PFSK-1 (cell line): ENCODE results near the gene CDC26.

Experiments used
- FOXP2 ChIP-seq: optimal IDR thresholded peaks from 2 replicates; pipeline ENCODE3; 2011; ENCODE audit warnings: borderline replicate concordance, control low read depth, inconsistent platforms; ENCODE audit not compliant: insufficient read depth; ENCODE audit errors: extremely low read length, extremely low read depth
- POLR2AphosphoS5 ChIP-seq: IDR thresholded peaks from 2 replicates; pipeline ENCODE4 v1.6.1; 2012; ENCODE audit warnings: low read depth, mild to moderate bottlenecking, control low read depth, low read length, moderate library complexity
- SIN3A ChIP-seq: IDR thresholded peaks from 2 replicates; pipeline ENCODE4 v1.6.1; 2012; ENCODE audit warnings: mild to moderate bottlenecking, low read length, moderate library complexity, borderline replicate concordance; ENCODE audit not compliant: insufficient read depth
- TAF1 ChIP-seq: IDR thresholded peaks from 2 replicates; pipeline ENCODE4 v1.6.1; 2012; ENCODE audit warnings: low read length, control low read depth, borderline replicate concordance; ENCODE audit not compliant: insufficient read depth
- TF ChIP-seq, protein P1 (sequence below), 2 experiments: IDR thresholded peaks; 2 replicates each; pipeline versions ENCODE4 v1.6.1 to v1.8.0; 2011 to 2012; ENCODE audit warnings: low read depth in 2 of 2, low read length in 2 of 2, control low read depth in 1 of 2, inconsistent platforms in 1 of 2, mild to moderate bottlenecking in 1 of 2, moderate library complexity in 1 of 2; ENCODE audit not compliant: insufficient read depth in 1 of 2

The CDC26 gene

DNA sequence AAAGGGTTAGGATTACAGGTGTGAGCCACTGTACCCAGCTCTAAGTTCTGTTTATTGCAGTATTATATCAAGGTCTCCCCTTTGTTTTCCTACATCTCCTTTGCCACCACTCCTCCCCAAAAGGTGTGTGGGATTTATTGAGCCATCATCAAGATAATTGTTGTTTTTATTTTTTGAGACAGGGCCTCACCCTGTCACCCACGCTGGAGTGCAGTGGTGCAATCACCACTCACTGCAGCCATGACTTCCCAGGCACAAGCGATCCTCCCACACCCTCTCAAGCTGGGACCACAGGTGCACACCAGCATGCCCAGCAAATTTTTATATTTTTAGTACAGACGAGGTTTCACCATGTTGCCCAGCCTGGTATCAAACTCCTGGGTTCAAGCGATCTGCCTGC is 29.5 kb downstream of the CDC26 start:
- TF ChIP-seq, protein P1, sequence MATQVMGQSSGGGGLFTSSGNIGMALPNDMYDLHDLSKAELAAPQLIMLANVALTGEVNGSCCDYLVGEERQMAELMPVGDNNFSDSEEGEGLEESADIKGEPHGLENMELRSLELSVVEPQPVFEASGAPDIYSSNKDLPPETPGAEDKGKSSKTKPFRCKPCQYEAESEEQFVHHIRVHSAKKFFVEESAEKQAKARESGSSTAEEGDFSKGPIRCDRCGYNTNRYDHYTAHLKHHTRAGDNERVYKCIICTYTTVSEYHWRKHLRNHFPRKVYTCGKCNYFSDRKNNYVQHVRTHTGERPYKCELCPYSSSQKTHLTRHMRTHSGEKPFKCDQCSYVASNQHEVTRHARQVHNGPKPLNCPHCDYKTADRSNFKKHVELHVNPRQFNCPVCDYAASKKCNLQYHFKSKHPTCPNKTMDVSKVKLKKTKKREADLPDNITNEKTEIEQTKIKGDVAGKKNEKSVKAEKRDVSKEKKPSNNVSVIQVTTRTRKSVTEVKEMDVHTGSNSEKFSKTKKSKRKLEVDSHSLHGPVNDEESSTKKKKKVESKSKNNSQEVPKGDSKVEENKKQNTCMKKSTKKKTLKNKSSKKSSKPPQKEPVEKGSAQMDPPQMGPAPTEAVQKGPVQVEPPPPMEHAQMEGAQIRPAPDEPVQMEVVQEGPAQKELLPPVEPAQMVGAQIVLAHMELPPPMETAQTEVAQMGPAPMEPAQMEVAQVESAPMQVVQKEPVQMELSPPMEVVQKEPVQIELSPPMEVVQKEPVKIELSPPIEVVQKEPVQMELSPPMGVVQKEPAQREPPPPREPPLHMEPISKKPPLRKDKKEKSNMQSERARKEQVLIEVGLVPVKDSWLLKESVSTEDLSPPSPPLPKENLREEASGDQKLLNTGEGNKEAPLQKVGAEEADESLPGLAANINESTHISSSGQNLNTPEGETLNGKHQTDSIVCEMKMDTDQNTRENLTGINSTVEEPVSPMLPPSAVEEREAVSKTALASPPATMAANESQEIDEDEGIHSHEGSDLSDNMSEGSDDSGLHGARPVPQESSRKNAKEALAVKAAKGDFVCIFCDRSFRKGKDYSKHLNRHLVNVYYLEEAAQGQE (IDR thresholded peaks at IDR 0.05; ENCODE audit: insufficient read depth in 1 of 2, low read depth in 2 of 2, low read length in 2 of 2), result no peak
- TF ChIP-seq TAF1, result no peak
- no peak for TF ChIP-seq POLR2AphosphoS5
- TF ChIP-seq FOXP2, result no peak
- TF ChIP-seq SIN3A, result no peak

DNA sequence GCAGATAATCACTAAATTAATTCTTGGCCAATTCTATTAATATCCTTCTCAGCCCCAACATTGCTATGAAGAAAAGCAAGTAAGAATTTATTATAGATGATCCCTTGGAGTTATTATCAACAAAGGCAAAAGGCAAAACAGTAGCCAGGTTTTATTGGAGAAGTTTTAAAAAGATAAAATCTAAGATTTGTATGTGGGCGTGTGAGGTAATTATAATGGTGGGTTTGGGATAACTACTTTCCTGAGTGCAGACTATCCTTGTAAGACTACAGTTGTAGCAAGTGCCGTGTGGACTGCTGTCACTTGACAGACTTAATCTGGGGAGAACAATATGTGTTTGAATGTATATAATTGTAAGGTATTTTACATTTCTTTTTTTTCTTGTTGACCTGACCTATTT is 30.8 kb downstream of the CDC26 start:
- TF ChIP-seq, protein P1 (IDR thresholded peaks at IDR 0.05; ENCODE audit: insufficient read depth in 1 of 2, low read depth in 2 of 2, low read length in 2 of 2), result no peak
- TF ChIP-seq TAF1 (no peak), POLR2AphosphoS5 (no peak), SIN3A (no peak), FOXP2 (no peak)

DNA sequence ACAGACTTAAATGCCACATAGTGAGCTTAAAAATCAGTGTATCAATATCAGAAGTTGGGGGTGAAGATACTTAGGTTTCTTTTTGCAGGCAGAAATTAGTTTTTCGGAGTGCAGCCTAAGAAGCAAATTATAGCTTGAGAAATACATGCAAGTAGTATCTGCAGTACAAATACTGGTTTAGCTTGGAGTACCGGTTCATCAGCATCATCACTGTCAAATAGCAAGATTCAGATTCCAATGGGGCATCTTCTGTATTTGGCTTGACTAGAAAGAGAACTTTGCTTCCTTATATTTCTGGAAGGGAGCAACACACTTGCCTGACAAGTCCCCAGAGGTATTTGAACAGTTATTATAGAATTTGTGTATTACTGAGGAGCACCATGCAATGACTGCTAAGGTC is 34.2 kb downstream of the CDC26 start:
- TF ChIP-seq TAF1 (no peak), FOXP2 (no peak), SIN3A (no peak), POLR2AphosphoS5 (no peak)
- TF ChIP-seq, protein P1 (IDR thresholded peaks at IDR 0.05; ENCODE audit: insufficient read depth in 1 of 2, low read depth in 2 of 2, low read length in 2 of 2), result no peak

DNA sequence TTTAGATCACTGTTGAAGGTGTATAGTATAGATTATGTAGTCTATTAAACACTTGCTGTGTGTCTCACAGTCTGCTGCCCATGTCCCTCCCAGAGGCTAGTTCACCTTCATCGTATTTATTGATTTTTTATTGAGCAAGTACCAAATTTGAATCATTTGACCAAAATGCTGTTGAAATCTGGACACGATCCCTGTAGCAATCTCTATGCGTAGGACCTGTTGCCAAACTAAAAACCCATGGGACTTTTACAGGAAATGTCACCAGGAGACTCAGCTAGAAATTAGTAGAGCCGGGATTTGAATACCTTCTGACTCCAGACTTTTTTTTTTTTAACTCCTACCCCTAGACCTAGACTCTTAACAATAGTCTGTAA is 36.5 kb downstream of the CDC26 start:
- TF ChIP-seq POLR2AphosphoS5 (no peak), FOXP2 (no peak), SIN3A (no peak), TAF1 (no peak)
- TF ChIP-seq, protein P1 (IDR thresholded peaks at IDR 0.05; ENCODE audit: insufficient read depth in 1 of 2, low read depth in 2 of 2, low read length in 2 of 2), result no peak

DNA sequence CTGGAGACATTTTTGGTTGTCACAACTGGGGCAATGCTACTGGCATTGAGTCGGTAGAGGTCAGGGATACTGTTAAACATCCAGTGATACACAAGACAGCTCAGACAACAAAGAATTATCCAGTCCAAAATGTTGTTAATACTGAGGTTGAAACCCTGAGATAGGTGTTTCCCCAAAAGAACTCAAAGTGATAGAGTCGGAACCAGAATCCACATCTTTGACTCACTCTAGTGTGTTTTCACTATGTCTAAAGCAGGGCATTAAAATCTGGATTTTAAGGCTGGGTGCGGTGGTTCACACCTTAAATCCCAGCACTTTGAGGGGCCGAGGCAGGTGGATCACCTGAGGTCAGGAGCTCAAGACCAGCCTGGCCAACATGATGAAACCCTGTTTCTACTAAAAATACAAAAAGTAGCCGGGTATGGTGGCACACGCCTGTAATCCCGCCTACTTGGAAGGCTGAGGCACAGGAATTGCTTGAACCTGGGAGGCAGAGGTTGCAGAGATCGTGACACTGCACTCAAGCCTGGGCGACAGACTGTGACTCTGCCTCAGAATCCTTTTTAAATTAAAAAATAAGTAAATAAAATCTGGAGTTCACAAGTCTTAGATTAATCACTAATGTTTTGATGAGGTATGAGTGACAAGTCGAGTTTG is 37.0 kb downstream of the CDC26 start:
- TF ChIP-seq SIN3A (no peak), POLR2AphosphoS5 (no peak), FOXP2 (no peak), TAF1 (no peak)
- TF ChIP-seq, protein P1 (IDR thresholded peaks at IDR 0.05; ENCODE audit: insufficient read depth in 1 of 2, low read depth in 2 of 2, low read length in 2 of 2), result no peak
